Liver (tissue), 3 donors: Measurements from ENCODE around the gene IKZF4.

Source experiments
- CTCF ChIP-seq: fragments of 150-350 bp; IDR thresholded peaks from 2 replicates; pipeline ENCODE4 v1.5.1; 2017; ENCODE audit warnings: improper control_type of control experiment, low read depth, low read length; ENCODE audit not compliant: missing input control
- GABPA ChIP-seq, 2 donors: IDR thresholded peaks in 1 of 2; conservative IDR thresholded peaks in 1 of 2; 2 replicates each; pipeline ENCODE4 v1.6.1; 2016; ENCODE audit warnings: antibody characterized with exemption in 2 of 2, mild to moderate bottlenecking in 1 of 2, moderate library complexity in 1 of 2
- HNF4A ChIP-seq, 2 donors: conservative IDR thresholded peaks; 2 replicates each; pipeline ENCODE4 v1.6.1; 2016; ENCODE audit warnings: antibody characterized with exemption in 2 of 2, mild to moderate bottlenecking in 2 of 2
- YY1 ChIP-seq: IDR thresholded peaks from 2 replicates; pipeline ENCODE4 v1.6.1; 2016; ENCODE audit warnings: antibody characterized with exemption, mild to moderate bottlenecking
- TF ChIP-seq, protein P1 (sequence below): IDR thresholded peaks from 2 replicates; pipeline ENCODE4 v1.6.1; 2016; ENCODE audit warnings: antibody characterized with exemption
- donor health status: healthy.
- donor health status: healthy.

- TF ChIP-seq GABPA (IDR thresholded peaks at IDR 0.05 in 1 of 2, conservative IDR thresholded peaks at IDR 0.05 in 1 of 2) (no peak), HNF4A (conservative IDR thresholded peaks at IDR 0.05) (no peak), CTCF (no peak), YY1 (no peak)
- TF ChIP-seq, protein P1, sequence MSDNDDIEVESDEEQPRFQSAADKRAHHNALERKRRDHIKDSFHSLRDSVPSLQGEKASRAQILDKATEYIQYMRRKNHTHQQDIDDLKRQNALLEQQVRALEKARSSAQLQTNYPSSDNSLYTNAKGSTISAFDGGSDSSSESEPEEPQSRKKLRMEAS: no peak
These were observed 38.4 kb upstream of the IKZF4 start for GRCh38 chr12:55982319-55982936.
